Astrocyte (in vitro differentiated cells and primary cell): ENCODE measurements around the gene SLC29A3. TPM values are rescaled to one million over a fixed set of nuclear protein-coding genes. Genes with fewer than 3 reads are reported as not detected.

Experiments
- DNase-seq: peaks from one replicate; pipeline ENCODE4 v3.0.0-alpha.2; 2010; ENCODE audit warnings: low read depth
- FAIRE-seq: peaks from 2 replicates; lab custom pipeline; 2011; peaks lifted over from hg19 to GRCh38; lab: Jason Lieb, UNC
- H2AFZ ChIP-seq: 2 replicates; pipeline ENCODE4 v1.6.0; 2012; ENCODE audit warnings: low read depth, low read length, inconsistent platforms
- H3K27ac ChIP-seq: 2 replicates; pipeline ENCODE4 v1.5.1; 2011; ENCODE audit warnings: low read depth, low read length, inconsistent platforms
- H3K27me3 ChIP-seq: 2 replicates; pipeline ENCODE4 v1.6.0; 2011; ENCODE audit warnings: low read length, inconsistent platforms; ENCODE audit not compliant: insufficient read depth
- H3K36me3 ChIP-seq: 2 replicates; pipeline ENCODE4 v1.5.1; 2011; ENCODE audit warnings: low read length, inconsistent platforms; ENCODE audit not compliant: insufficient read depth
- H3K4me1 ChIP-seq: 2 replicates; pipeline ENCODE4 v1.5.1; 2011; ENCODE audit warnings: low read length, inconsistent platforms; ENCODE audit not compliant: insufficient read depth
- H3K4me2 ChIP-seq: 2 replicates; pipeline ENCODE4 v1.6.0; 2012; ENCODE audit warnings: low read length, inconsistent platforms
- H3K4me3 ChIP-seq: 2 replicates; pipeline ENCODE4 v1.5.1; 2011; ENCODE audit warnings: low read depth, mild to moderate bottlenecking, low read length, inconsistent platforms; ENCODE audit not compliant: insufficient read depth
- H3K79me2 ChIP-seq: 2 replicates; pipeline ENCODE4 v1.6.0; 2012; ENCODE audit warnings: mild to moderate bottlenecking, low read length, inconsistent platforms; ENCODE audit not compliant: insufficient read depth
- H3K9ac ChIP-seq: 2 replicates; pipeline ENCODE4 v1.6.0; 2012; ENCODE audit warnings: mild to moderate bottlenecking, low read length, inconsistent platforms
- H3K9me3 ChIP-seq: 2 replicates; pipeline ENCODE4 v1.5.1; 2012; ENCODE audit warnings: low read depth, mild to moderate bottlenecking, low read length, inconsistent platforms; ENCODE audit not compliant: insufficient read depth
- H4K20me1 ChIP-seq: 2 replicates; pipeline ENCODE4 v1.6.0; 2012; ENCODE audit warnings: low read length, inconsistent platforms; ENCODE audit not compliant: insufficient read depth
- H3K27ac Mint-ChIP-seq: one replicate; pipeline ENCODE4 v1.8.0; 2021; ENCODE audit warnings: mild to moderate bottlenecking, mixed read lengths; ENCODE audit not compliant: unreplicated experiment
- H3K27me3 Mint-ChIP-seq: one replicate; pipeline ENCODE4 v1.8.0; 2021; ENCODE audit warnings: low read depth, mixed read lengths; ENCODE audit not compliant: unreplicated experiment
- H3K36me3 Mint-ChIP-seq: one replicate; pipeline ENCODE4 v1.8.0; 2021; ENCODE audit warnings: low read depth, mixed read lengths; ENCODE audit not compliant: unreplicated experiment
- H3K4me1 Mint-ChIP-seq: one replicate; pipeline ENCODE4 v1.8.0; 2021; ENCODE audit warnings: low read depth, mixed read lengths; ENCODE audit not compliant: unreplicated experiment
- H3K4me3 Mint-ChIP-seq: one replicate; pipeline ENCODE4 v1.8.0; 2021; ENCODE audit warnings: mild to moderate bottlenecking, moderate library complexity, mixed read lengths; ENCODE audit not compliant: unreplicated experiment
- H3K9me3 Mint-ChIP-seq: one replicate; pipeline ENCODE4 v1.8.0; 2021; ENCODE audit warnings: mild to moderate bottlenecking, mixed read lengths; ENCODE audit not compliant: unreplicated experiment
- EZH2 ChIP-seq: IDR thresholded peaks from 2 replicates; pipeline ENCODE4 v1.6.1; 2012; ENCODE audit warnings: mild to moderate bottlenecking, low read length, inconsistent platforms; ENCODE audit not compliant: insufficient read depth
- total RNA-seq: library from RNA; stranded (reverse); gene quantifications from 2 replicates; pipeline ENCODE4 v1.2.1, GENCODE V29; 2021
- TF ChIP-seq, protein P1 (sequence below): IDR thresholded peaks from 2 replicates; pipeline ENCODE4 v1.5.1; 2011; ENCODE audit warnings: low read depth, mild to moderate bottlenecking, inconsistent platforms, low read length, moderate library complexity; ENCODE audit not compliant: insufficient read depth

Gene SLC29A3
- total RNA-seq, 1 donor from 2014 or later, result 3.4 TPM

DNA sequence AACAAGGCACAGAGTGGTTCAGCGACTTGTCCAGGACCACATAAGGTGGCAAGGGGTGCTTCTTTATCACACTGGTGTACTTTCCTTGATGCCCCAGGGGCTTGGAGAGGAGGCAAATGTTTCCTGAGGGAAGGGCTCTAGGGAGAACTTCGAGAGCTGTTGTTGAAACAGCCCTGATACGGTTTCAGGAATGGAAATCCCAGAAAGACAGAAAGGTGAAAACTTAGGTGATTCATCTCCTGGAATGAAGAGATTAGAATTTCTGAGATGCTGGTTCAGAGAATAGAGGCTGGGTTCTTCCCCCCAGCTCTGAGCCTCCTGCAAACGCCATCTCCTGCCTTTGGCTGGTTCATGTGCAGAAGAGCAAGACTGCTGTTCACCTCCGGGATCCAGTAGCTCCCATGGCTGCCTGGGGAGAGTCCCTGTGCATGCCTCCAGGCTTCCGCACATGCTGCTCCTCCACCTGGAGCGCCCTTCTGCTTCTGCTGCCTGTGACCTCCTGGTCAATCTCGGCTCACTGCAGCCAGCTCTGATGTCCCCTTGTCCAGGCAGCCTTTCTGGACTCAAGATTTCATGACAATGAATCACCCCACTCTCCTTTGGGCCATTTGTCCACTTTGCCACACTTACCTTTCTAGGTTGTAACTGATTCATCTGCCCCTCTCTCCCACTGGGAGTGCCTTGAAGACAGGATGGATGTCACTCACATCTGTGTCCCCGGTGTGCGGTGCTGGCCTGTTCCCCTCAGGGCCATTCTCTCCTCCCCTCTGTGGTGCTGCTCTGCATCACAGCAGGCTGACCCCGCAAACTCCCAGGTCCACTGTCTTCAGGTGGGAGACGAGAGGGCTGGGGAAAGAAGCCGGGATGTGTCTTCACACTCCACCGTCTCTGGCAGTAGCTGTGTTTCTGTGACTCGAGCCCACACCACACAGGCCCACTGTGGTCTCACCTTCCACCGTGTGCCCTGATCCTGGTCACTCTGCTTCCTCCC lies 74.0 kb downstream of the SLC29A3 start:
- Mint-ChIP-seq H3K36me3 (no peaks in the 10 kb centered on the region), H3K27me3 (peaks cover 79% of the 10 kb centered on the region), H3K9me3 (no peaks in the 10 kb centered on the region), H3K4me3 (no peak overlapping the region), H3K27ac (no peak overlapping the region), H3K4me1 (peaks cover under 1% of the 10 kb centered on the region)
- Histone ChIP-seq H3K9ac (no peak overlapping the region), H3K9me3 (no peaks in the 10 kb centered on the region), H3K4me2 (no peak overlapping the region), H4K20me1 (peaks cover 4% of the 10 kb centered on the region), H3K27ac (no peak overlapping the region), H3K4me1 (peaks cover 6% of the 10 kb centered on the region), H2AFZ (no peak overlapping the region), H3K79me2 (no peaks in the 10 kb centered on the region), H3K27me3 (peaks cover 62% of the 10 kb centered on the region), H3K36me3 (no peaks in the 10 kb centered on the region), H3K4me3 (no peak overlapping the region)
- DNase-seq, result no peak
- FAIRE-seq, result no peak
- TF ChIP-seq, protein P1, sequence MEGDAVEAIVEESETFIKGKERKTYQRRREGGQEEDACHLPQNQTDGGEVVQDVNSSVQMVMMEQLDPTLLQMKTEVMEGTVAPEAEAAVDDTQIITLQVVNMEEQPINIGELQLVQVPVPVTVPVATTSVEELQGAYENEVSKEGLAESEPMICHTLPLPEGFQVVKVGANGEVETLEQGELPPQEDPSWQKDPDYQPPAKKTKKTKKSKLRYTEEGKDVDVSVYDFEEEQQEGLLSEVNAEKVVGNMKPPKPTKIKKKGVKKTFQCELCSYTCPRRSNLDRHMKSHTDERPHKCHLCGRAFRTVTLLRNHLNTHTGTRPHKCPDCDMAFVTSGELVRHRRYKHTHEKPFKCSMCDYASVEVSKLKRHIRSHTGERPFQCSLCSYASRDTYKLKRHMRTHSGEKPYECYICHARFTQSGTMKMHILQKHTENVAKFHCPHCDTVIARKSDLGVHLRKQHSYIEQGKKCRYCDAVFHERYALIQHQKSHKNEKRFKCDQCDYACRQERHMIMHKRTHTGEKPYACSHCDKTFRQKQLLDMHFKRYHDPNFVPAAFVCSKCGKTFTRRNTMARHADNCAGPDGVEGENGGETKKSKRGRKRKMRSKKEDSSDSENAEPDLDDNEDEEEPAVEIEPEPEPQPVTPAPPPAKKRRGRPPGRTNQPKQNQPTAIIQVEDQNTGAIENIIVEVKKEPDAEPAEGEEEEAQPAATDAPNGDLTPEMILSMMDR, result no peak
- no peak for TF ChIP-seq EZH2

DNA sequence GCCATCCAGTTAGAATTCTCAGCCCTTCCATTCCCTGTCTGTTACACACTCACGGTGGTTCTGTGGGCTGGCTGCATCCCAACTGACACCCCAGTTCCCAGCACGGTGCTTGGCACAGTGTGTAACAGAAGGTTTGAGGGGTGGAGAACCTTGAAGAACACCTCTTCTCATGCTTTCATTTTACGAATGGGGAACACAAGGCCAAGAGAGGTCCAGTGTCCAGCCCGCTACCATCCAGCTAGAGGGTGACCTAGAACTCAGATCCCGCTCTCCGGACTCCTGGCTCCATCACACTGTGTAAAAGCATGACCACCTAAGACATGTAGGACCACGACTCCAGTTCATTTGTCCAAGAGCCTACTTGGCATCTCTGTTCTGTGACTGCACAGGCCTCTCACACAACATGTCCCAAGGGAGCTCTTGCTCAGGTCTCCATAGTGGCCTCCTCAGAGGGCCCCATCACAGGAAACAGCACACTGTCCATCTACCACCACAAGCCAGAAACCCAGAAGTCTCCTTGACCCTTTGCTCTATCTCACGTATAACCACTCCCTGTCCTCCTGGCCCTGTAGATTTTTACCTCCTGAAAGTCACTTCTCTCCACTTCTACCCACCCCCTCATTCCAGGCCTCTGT lies 74.9 kb downstream of the SLC29A3 start:
- Histone ChIP-seq H3K36me3 (no peaks in the 10 kb centered on the region), H4K20me1 (peaks cover 4% of the 10 kb centered on the region), H3K9me3 (no peaks in the 10 kb centered on the region), H3K27ac (no peak overlapping the region), H3K27me3 (peaks cover 66% of the 10 kb centered on the region), H2AFZ (no peak overlapping the region), H3K4me1 (peaks cover 6% of the 10 kb centered on the region), H3K79me2 (no peaks in the 10 kb centered on the region), H3K9ac (no peak overlapping the region), H3K4me2 (no peak overlapping the region), H3K4me3 (no peak overlapping the region)
- no peak overlapping the region for H3K4me3 Mint-ChIP-seq
- no peaks in the 10 kb centered on the region for H3K9me3 Mint-ChIP-seq
- H3K4me1 Mint-ChIP-seq, result peaks cover 2% of the 10 kb centered on the region
- no peak for DNase-seq
- TF ChIP-seq EZH2, result no peak
- TF ChIP-seq, protein P1, result no peak
- H3K27me3 Mint-ChIP-seq, result peaks cover 79% of the 10 kb centered on the region
- no peak overlapping the region for H3K27ac Mint-ChIP-seq
- no peaks in the 10 kb centered on the region for H3K36me3 Mint-ChIP-seq
- no peak for FAIRE-seq
